WTC11 (cell line): Measurements from ENCODE around the gene CPOX.

ENCODE experiments used
- ATF2 ChIP-seq: sonication (generic); formaldehyde crosslinking; IDR thresholded peaks from 2 replicates; pipeline ENCODE4 v1.8.1; 2022; ENCODE audit warnings: low read depth, missing genetic modification reagents, borderline replicate concordance
- ATF3 ChIP-seq: sonication (generic); formaldehyde crosslinking; conservative IDR thresholded peaks from 2 replicates; pipeline ENCODE4 v1.8.1; 2022; ENCODE audit warnings: mild to moderate bottlenecking, missing genetic modification reagents
- CTCF ChIP-seq: fragments of 200-600 bp; IDR thresholded peaks from 2 replicates; pipeline ENCODE4 v1.8.0; 2022; ENCODE audit warnings: antibody characterized with exemption
- E2F4 ChIP-seq: sonication (generic); formaldehyde crosslinking; IDR thresholded peaks from 2 replicates; pipeline ENCODE4 v1.8.1; 2022; ENCODE audit warnings: low read depth, mild to moderate bottlenecking, moderate library complexity, missing genetic modification reagents, borderline replicate concordance
- ETV6 ChIP-seq: sonication (generic); formaldehyde crosslinking; IDR thresholded peaks from 2 replicates; pipeline ENCODE4 v1.8.1; 2022; ENCODE audit warnings: mild to moderate bottlenecking, missing genetic modification reagents
- MLX ChIP-seq: sonication (generic); formaldehyde crosslinking; IDR thresholded peaks from 2 replicates; pipeline ENCODE4 v1.8.1; 2023; ENCODE audit warnings: mild to moderate bottlenecking, missing genetic modification reagents, moderate library complexity
- NR2C2 ChIP-seq: sonication (generic); formaldehyde crosslinking; IDR thresholded peaks from 2 replicates; pipeline ENCODE4 v1.8.0; 2022; ENCODE audit warnings: mild to moderate bottlenecking, missing genetic modification reagents
- SOX15 ChIP-seq: fragments of 250-450 bp; sonication (Bioruptor Pico); IDR thresholded peaks from 2 replicates; pipeline ENCODE4 v1.9.0; 2021; ENCODE audit warnings: mild to moderate bottlenecking
- STAT6 ChIP-seq: sonication (generic); formaldehyde crosslinking; conservative IDR thresholded peaks from 2 replicates; pipeline ENCODE4 v1.8.1; 2023; ENCODE audit warnings: mild to moderate bottlenecking, low read depth, missing genetic modification reagents, moderate library complexity
- TEAD4 ChIP-seq: sonication (generic); formaldehyde crosslinking; IDR thresholded peaks from 2 replicates; pipeline ENCODE4 v1.8.0; 2022; ENCODE audit warnings: mild to moderate bottlenecking, missing genetic modification reagents

- no peak for TF ChIP-seq CTCF
- no peak for TF ChIP-seq TEAD4 (CRISPR knock-in tag)
- no peak for TF ChIP-seq E2F4 (CRISPR knock-in tag)
- TF ChIP-seq ETV6 (CRISPR knock-in tag): no peak
- no peak for TF ChIP-seq ATF2
- no peak for TF ChIP-seq STAT6 (CRISPR knock-in tag)
- TF ChIP-seq NR2C2 (CRISPR knock-in tag): no peak
- TF ChIP-seq ATF3 (CRISPR knock-in tag): no peak
- TF ChIP-seq MLX: no peak
- TF ChIP-seq SOX15: no peak
Measured at GRCh38 chr3:98551754-98552153, 41.7 kb downstream of the CPOX start.
